MCF 10A (cell line): ENCODE measurements around the gene SARM1. TPM values are rescaled to one million over a fixed set of nuclear protein-coding genes. Genes with fewer than 3 reads are reported as not detected.

ENCODE experiments used
- BruUV-seq: library from RNA; stranded (reverse); fragments of 400-500 nt; replicated peaks from 2 replicates; lab custom pipeline; 2021; lab: Mats Ljungman, UMichigan
- CTCF ChIA-PET: fragments of 300-600 bp; sonication (Branson Sonifier 250); formaldehyde crosslinking; extraction: SDS; loops from one replicate; lab custom pipeline; 2021; ENCODE audit warnings: antibody characterized with exemption, inconsistent platforms; lab: Yijun Ruan, JAX
- POLR2A ChIA-PET: fragments of 300-600, 350-650 bp; sonication (Branson Sonifier 250); formaldehyde crosslinking; extraction: SDS; loops from one replicate; lab custom pipeline; 2020; ENCODE audit warnings: antibody characterized with exemption, inconsistent platforms; lab: Yijun Ruan, JAX
- DNase-seq: peaks from one replicate; pipeline ENCODE4 v3.0.0-alpha.2; 2018; ENCODE audit not compliant: unreplicated experiment
- H3K27ac Mint-ChIP-seq: one replicate; pipeline ENCODE4 v1.8.0; 2022; ENCODE audit warnings: mild to moderate bottlenecking, low read depth, mixed read lengths; ENCODE audit not compliant: unreplicated experiment
- H3K27me3 Mint-ChIP-seq: one replicate; pipeline ENCODE4 v1.8.0; 2022; ENCODE audit warnings: mixed read lengths; ENCODE audit not compliant: insufficient read depth, unreplicated experiment
- H3K36me3 Mint-ChIP-seq: one replicate; pipeline ENCODE4 v1.8.0; 2022; ENCODE audit warnings: mild to moderate bottlenecking, moderate library complexity, mixed read lengths; ENCODE audit not compliant: insufficient read depth, unreplicated experiment
- H3K4me1 Mint-ChIP-seq: one replicate; pipeline ENCODE4 v1.8.0; 2022; ENCODE audit warnings: mixed read lengths; ENCODE audit not compliant: insufficient read depth, unreplicated experiment
- H3K4me3 Mint-ChIP-seq: one replicate; pipeline ENCODE4 v1.8.0; 2022; ENCODE audit warnings: mild to moderate bottlenecking, moderate library complexity, mixed read lengths; ENCODE audit not compliant: unreplicated experiment
- H3K9me3 Mint-ChIP-seq: one replicate; pipeline ENCODE4 v1.8.0; 2022; ENCODE audit warnings: mixed read lengths; ENCODE audit not compliant: unreplicated experiment
- CTCF ChIP-seq: fragments of 200-600 bp; IDR thresholded peaks from one replicate; pipeline ENCODE4 v1.8.0; 2022; ENCODE audit warnings: antibody characterized with exemption, mild to moderate bottlenecking; ENCODE audit not compliant: unreplicated experiment
- intact Hi-C: fragments of 100-400 bp; cut with micrococcal nuclease; formaldehyde crosslinking; loops from 2 replicates; pipeline ENCODE4 v1.14.1; 2022
- total RNA-seq: library from RNA; stranded (reverse); gene quantifications from 2 replicates; pipeline ENCODE4 v1.2.3, GENCODE V29; 2022

SARM1 gene
- total RNA-seq, 1 experiment from 2014 or later, result 0.63 TPM

GRCh38 chr17:28334171-28334570, 37.3 kb upstream of the SARM1 start:
- peak overlapping the region; percentile 96 for H3K4me3 Mint-ChIP-seq
- TF ChIP-seq CTCF, result no peak
- H3K27ac Mint-ChIP-seq, result peak overlapping the region; percentile 97
- ChIA-PET POLR2A (interaction anchor here (0.6 to 4.2 kb wide), 12 partner anchors 11 to 105 kb away, joined by 3 to 107 read pairs (median 19); partner anchors contain the start of genes POLDIP2, SLC46A1 and TMEM97), CTCF (interaction anchor here (0.6 to 2.4 kb wide), 6 partner anchors 12 to 112 kb away, joined by 3 to 10 read pairs (median 4); partner anchors contain the start of gene POLDIP2)
- no peaks in the 10 kb centered on the region for H3K27me3 Mint-ChIP-seq
- intact Hi-C loops, result loop anchor here (10.0 kb wide), 1 partner anchor 211 kb away; no protein-coding TSS in a partner anchor
- H3K4me1 Mint-ChIP-seq, result peaks cover 41% of the 10 kb centered on the region
- H3K36me3 Mint-ChIP-seq, result peaks cover 29% of the 10 kb centered on the region
- no TSS peak for BruUV-seq
- no peak for DNase-seq
- no peaks in the 10 kb centered on the region for H3K9me3 Mint-ChIP-seq

DNA sequence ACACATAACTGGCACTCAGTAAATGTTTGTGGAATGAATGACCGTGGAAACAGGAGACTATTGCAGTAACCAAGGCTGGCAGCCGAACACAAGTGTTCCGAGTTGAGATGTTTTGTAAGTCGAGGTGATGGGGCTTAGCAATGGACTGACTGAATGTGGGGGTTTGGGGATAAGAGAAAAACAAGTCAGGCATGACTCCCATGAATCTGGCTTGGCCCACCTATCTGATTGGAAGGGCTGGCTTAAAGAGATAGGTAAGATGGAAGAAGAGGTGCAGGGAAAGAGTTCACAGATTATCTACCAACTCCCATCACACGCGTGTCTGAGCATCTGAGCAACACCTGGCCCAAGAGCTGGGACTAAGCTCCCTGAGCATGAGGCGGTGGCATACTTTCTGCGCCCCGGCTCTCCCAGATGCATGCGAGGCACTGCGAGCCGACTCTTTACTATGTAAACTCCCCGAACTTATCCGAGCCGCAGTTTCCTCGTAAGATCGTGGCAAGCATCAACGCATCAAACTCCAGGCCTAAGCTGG, 36.8 kb upstream of the SARM1 start:
- POLR2A ChIA-PET, result interaction anchor here (0.6 to 4.2 kb wide), 24 partner anchors 9 to 1902 kb away, joined by 3 to 107 read pairs (median 6); partner anchors contain the start of genes ALDOC, PIGS, POLDIP2 and SDF2
- Mint-ChIP-seq H3K9me3 (no peaks in the 10 kb centered on the region), H3K27me3 (no peaks in the 10 kb centered on the region), H3K4me1 (peaks cover 41% of the 10 kb centered on the region), H3K4me3 (peak overlapping the region; percentile 96), H3K36me3 (peaks cover 26% of the 10 kb centered on the region), H3K27ac (peak overlapping the region; percentile 97)
- no peak for DNase-seq
- TF ChIP-seq CTCF, result no peak
- CTCF ChIA-PET, result interaction anchor here (0.6 to 2.4 kb wide), 12 partner anchors 23 to 680 kb away, joined by 3 to 10 read pairs (median 3); partner anchors contain the start of gene POLDIP2
- TSS peak; percentile 33 for BruUV-seq
- intact Hi-C loops, result loop anchor here (5.0 to 10.0 kb wide), 4 partner anchors 83 to 210 kb away; no protein-coding TSS in a partner anchor

GRCh38 chr17:28335201-28335958, 36.1 kb upstream of the SARM1 start, which contains the start of the genes IFT20 and TNFAIP1:
Gene IFT20, minus strand, starts transcription at chr17:28335472. Its CDS starts 3,487 bp downstream, at chr17:28331985.
Gene TNFAIP1, plus strand, starts transcription at chr17:28335761. Its CDS starts 3,761 bp downstream, at chr17:28339522.
- intact Hi-C loops, result loop anchor here (5.0 to 10.0 kb wide), 4 partner anchors 82 to 209 kb away; no protein-coding TSS in a partner anchor
- Mint-ChIP-seq H3K27ac (peak within 1 kb of the TSS; percentile 97), H3K9me3 (no peaks in the 10 kb centered on the region), H3K27me3 (no peaks in the 10 kb centered on the region), H3K4me1 (peaks cover 41% of the 10 kb centered on the region), H3K4me3 (peak within 1 kb of the TSS; percentile 96), H3K36me3 (peaks cover 29% of the 10 kb centered on the region)
- POLR2A ChIA-PET, result interaction anchor here (0.6 to 4.2 kb wide), 44 partner anchors 10 to 1902 kb away, joined by 3 to 107 read pairs (median 4); partner anchors contain the start of genes ALDOC, PIGS, POLDIP2 and RPL23A
- BruUV-seq, result no TSS peak
- no peak for TF ChIP-seq CTCF
- CTCF ChIA-PET, result interaction anchor here (0.6 to 1.8 kb wide), 17 partner anchors 10 to 681 kb away, joined by 3 to 9 read pairs (median 3); partner anchors contain the start of gene POLDIP2
- peak; percentile 99 for DNase-seq
